ENCODE data around the gene RAB4A. TPM values are rescaled to one million over a fixed set of nuclear protein-coding genes. Genes with fewer than 3 reads are reported as not detected.

RAB4A gene
- total RNA-seq, 1 experiment from 2014 or later, result 66.7 TPM

GRCh38 chr1:229341774-229342655 is 71.1 kb downstream of the RAB4A start:
- TF ChIP-seq CTCF (conservative IDR thresholded peaks at IDR 0.05), result no peak
- H3K27me3 ChIP-seq (ENCODE audit: insufficient read depth, low read length), result no peaks in the 10 kb centered on the region; the same call in 1 of the 2 replicates

More at GRCh38 chr1:229341774-229342655, 71.1 kb downstream of the RAB4A start:
- H3K27ac Mint-ChIP-seq, result peak overlapping the region; percentile 40 to 90 (median 78); a peak in 6 of 7 replicates
- no peak overlapping the region for H4K8ac ChIP-seq (replicated peaks; ENCODE audit: insufficient read length, low read depth, low read length)
- H3K4me1 ChIP-seq (ENCODE audit: insufficient read depth, low read length), result peaks cover 2% of the 10 kb centered on the region; the same call in 1 of the 2 replicates
- H3K9ac ChIP-seq (ENCODE audit: extremely low read depth, insufficient read length, low read length), result peak overlapping the region; percentile 57
- no peak overlapping the region for H2BK120ac ChIP-seq (ENCODE audit: low read depth, low read length, poor library complexity, severe bottlenecking)
- no peak overlapping the region for H3T11ph ChIP-seq (ENCODE audit: low read length)
- no peak overlapping the region for H3K23ac ChIP-seq (ENCODE audit: insufficient read length, low read depth, low read length)
- no peak overlapping the region for H2BK5ac ChIP-seq (ENCODE audit: insufficient read length, low read length)
- peaks cover 38% of the 10 kb centered on the region for H3K27me3 Mint-ChIP-seq (ENCODE audit: low read depth)
- peaks cover 6 to 9% of the 10 kb centered on the region in 2 experiments for H3K9me3 Mint-ChIP-seq
- H2AK5ac ChIP-seq (ENCODE audit: insufficient read length, low read length), result no peak overlapping the region
- peak overlapping the region; percentile 77; the same call in 1 of the 2 replicates for H3K14ac ChIP-seq (ENCODE audit: insufficient read depth, low read length)
- H3K36me3 Mint-ChIP-seq (ENCODE audit: insufficient read depth in 1 of 3, low read depth in 3 of 3), result peaks cover 0 to 9% (median 5%) of the 10 kb centered on the region in 3 experiments; a peak in 3 of 7 replicates
- peaks cover 35 to 36% of the 10 kb centered on the region in 2 experiments for H3K4me1 Mint-ChIP-seq
- H4K20me1 ChIP-seq (ENCODE audit: control insufficient read depth, insufficient read depth, insufficient read length), result no peaks in the 10 kb centered on the region
- H3K79me1 ChIP-seq (ENCODE audit: insufficient read depth, low read depth, low read length, poor library complexity, severe bottlenecking), result peaks cover 3% of the 10 kb centered on the region
- H3K56ac ChIP-seq (ENCODE audit: insufficient read length, low read depth, low read length), result no peak overlapping the region
- H3K9me3 ChIP-seq (ENCODE audit: control insufficient read depth, low read depth, low read length), result no peaks in the 10 kb centered on the region
- peak; percentile 91 for DNase-seq
- WGBS (ENCODE audit: extremely low coverage, insufficient read length, low lambda C conversion rate), result no CpG with 5 or more reads among the region's 103 CpGs
- H2BK12ac ChIP-seq (ENCODE audit: insufficient read length, low read depth, low read length), result no peak overlapping the region
- H3K79me2 ChIP-seq (ENCODE audit: insufficient read depth, low read length), result peaks cover 25% of the 10 kb centered on the region; the same call in 1 of the 2 replicates
- H2BK15ac ChIP-seq (ENCODE audit: low read depth, low read length), result no peak overlapping the region
- no peak overlapping the region for H4K5ac ChIP-seq (ENCODE audit: insufficient read length, low read depth, low read length)
- peaks cover 4% of the 10 kb centered on the region for H3K23me2 ChIP-seq (ENCODE audit: insufficient read length, low read depth, low read length, poor library complexity, severe bottlenecking)
- H3K4me2 ChIP-seq (ENCODE audit: insufficient read depth, insufficient read length, low read length), result peak overlapping the region; percentile 77
- no peak overlapping the region for H2BK20ac ChIP-seq (ENCODE audit: low read depth, low read length, poor library complexity, severe bottlenecking)
- H2AFZ ChIP-seq (ENCODE audit: low read length), result no peak overlapping the region
- H3K4me3 Mint-ChIP-seq, result peak overlapping the region; percentile 86 to 97
- H3K4ac ChIP-seq (ENCODE audit: low read depth, low read length), result no peak overlapping the region
- peak overlapping the region; percentile 81 for H3K18ac ChIP-seq (ENCODE audit: insufficient read length, low read depth, low read length)
- H4K91ac ChIP-seq (ENCODE audit: insufficient read length, low read depth, low read length), result no peak overlapping the region
- no peak overlapping the region for H3K27ac ChIP-seq (ENCODE audit: insufficient read length, low read depth, low read length)
